ENCODE results near the gene CBFA2T3. TPM values are rescaled to one million over a fixed set of nuclear protein-coding genes. Genes with fewer than 3 reads are reported as not detected.
A peak's percentile ranks its signal among the peaks of the same experiment; 100 is the strongest.

Gene CBFA2T3
- total and polyA plus RNA-seq, 2 donors (not counting 1 experiment from before 2014, with no cell fraction given), result 40.8 to 58.3 TPM

DNA sequence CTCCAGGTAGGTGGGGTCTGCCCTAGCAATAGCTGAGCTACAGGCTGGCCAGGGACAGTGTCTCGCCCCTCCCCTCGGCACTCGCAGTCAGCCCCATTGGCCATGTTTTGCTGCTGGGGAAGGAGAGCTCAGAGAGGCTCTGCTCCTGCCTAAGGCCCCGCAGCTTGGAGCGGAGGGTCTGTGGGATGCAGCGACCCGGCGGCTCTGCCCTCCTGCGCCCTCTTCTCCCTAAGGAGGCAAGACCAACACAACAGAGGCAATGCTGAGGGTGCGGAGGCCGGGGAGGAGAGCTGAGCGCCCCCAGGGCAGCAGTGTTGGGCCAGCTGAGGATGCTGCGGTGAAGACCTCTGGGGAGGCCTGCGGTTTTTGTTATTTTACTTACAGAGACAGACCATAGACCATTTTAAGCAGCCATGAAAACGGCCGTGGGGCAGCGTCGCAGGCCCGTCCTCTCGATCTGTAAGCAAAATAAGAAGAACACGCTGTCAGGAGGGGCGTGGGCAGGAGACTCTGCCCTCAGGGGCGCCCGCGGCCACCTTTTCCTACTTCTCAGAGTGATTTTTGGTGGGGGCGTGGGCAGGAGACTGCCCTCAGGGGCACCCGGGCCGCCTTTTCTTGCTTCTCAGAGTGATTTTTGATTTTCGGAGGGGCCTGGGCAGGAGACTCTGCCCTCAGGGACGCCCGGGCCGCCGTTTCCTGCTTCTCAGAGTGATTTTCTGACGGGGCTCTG, 79.1 kb downstream of the CBFA2T3 start:
- Histone ChIP-seq H3K79me2 (ENCODE audit: control insufficient read depth, insufficient read depth, low read length) (peaks cover 68% of the 10 kb centered on the region), H3K27me3 (replicated peaks in 1 of 4; ENCODE audit: control extremely low read depth in 1 of 4, control insufficient read depth in 3 of 4, insufficient read depth in 4 of 4, low read length in 3 of 4) (no peaks in the 10 kb centered on the region), H3K4me1 (ENCODE audit: control insufficient read depth in 2 of 2, insufficient read depth in 2 of 2, low read length in 2 of 2) (peaks cover 15 to 17% of the 10 kb centered on the region in 2 donors), H3K9ac (ENCODE audit: low read length) (no peak overlapping the region), H3K4me2 (replicated peaks; ENCODE audit: low read depth, low read length, poor library complexity, severe bottlenecking) (no peak overlapping the region), H3K9me3 (ENCODE audit: control extremely low read depth in 1 of 3, control insufficient read depth in 2 of 3, insufficient read depth in 1 of 3, low read length in 2 of 3) (no peaks in the 10 kb centered on the region), H2AFZ (ENCODE audit: insufficient read depth, low read depth, low read length, poor library complexity, severe bottlenecking) (no peak overlapping the region), H3K4me3 (ENCODE audit: control extremely low read depth in 1 of 5, extremely low read depth in 1 of 5, insufficient read depth in 1 of 5, low read depth in 2 of 5, low read length in 4 of 5) (no peak overlapping the region), H3K36me3 (replicated peaks in 1 of 2; ENCODE audit: control extremely low read depth in 1 of 2, control insufficient read depth in 1 of 2, extremely low read depth in 1 of 2, insufficient read depth in 2 of 2, low read length in 1 of 2) (peaks cover 0 to 65% of the 10 kb centered on the region in 2 experiments), H4K20me1 (ENCODE audit: control insufficient read depth, insufficient read depth, low read length, poor library complexity, severe bottlenecking) (peaks cover 98% of the 10 kb centered on the region), H3K27ac (ENCODE audit: low read length in 2 of 2) (no peak overlapping the region)
- no peak overlapping the region for H3K27ac Mint-ChIP-seq
- intact Hi-C loops (cut with micrococcal nuclease), result no loop called here
- ChIA-PET POLR2A (no interaction called here), CTCF (no interaction called here)
- ATAC-seq (ENCODE audit: low read depth) (no peak), DNase-seq (no peak)
- no peaks in the 10 kb centered on the region for H3K27me3 Mint-ChIP-seq
- H3K9me3 Mint-ChIP-seq (ENCODE audit: insufficient read depth), result no peaks in the 10 kb centered on the region
- WGBS (ENCODE audit: insufficient coverage), result 90% methylated on average over 31 of the region's 34 CpGs
- TF ChIP-seq EZH2 (IDR thresholded peaks at IDR 0.05; ENCODE audit: borderline replicate concordance, insufficient read depth, low read depth, low read length, poor library complexity, severe bottlenecking), result no peak
- TF ChIP-seq, protein P1, sequence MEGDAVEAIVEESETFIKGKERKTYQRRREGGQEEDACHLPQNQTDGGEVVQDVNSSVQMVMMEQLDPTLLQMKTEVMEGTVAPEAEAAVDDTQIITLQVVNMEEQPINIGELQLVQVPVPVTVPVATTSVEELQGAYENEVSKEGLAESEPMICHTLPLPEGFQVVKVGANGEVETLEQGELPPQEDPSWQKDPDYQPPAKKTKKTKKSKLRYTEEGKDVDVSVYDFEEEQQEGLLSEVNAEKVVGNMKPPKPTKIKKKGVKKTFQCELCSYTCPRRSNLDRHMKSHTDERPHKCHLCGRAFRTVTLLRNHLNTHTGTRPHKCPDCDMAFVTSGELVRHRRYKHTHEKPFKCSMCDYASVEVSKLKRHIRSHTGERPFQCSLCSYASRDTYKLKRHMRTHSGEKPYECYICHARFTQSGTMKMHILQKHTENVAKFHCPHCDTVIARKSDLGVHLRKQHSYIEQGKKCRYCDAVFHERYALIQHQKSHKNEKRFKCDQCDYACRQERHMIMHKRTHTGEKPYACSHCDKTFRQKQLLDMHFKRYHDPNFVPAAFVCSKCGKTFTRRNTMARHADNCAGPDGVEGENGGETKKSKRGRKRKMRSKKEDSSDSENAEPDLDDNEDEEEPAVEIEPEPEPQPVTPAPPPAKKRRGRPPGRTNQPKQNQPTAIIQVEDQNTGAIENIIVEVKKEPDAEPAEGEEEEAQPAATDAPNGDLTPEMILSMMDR (IDR thresholded peaks at IDR 0.05), result no peak
- no peak overlapping the region for H3K4me3 Mint-ChIP-seq
- H3K4me1 Mint-ChIP-seq, result peaks cover 12% of the 10 kb centered on the region

GRCh38 chr16:88896238-88897070, 80.6 kb downstream of the CBFA2T3 start:
- H3K27me3 ChIP-seq (replicated peaks in 1 of 4; ENCODE audit: control extremely low read depth in 1 of 4, control insufficient read depth in 3 of 4, insufficient read depth in 4 of 4, low read length in 3 of 4), result no peaks in the 10 kb centered on the region
- H3K9me3 ChIP-seq (ENCODE audit: control extremely low read depth in 1 of 3, control insufficient read depth in 2 of 3, insufficient read depth in 1 of 3, low read length in 2 of 3), result no peaks in the 10 kb centered on the region
- H3K4me1 Mint-ChIP-seq, result peaks cover 12% of the 10 kb centered on the region
- H3K4me3 ChIP-seq (ENCODE audit: control extremely low read depth in 1 of 5, extremely low read depth in 1 of 5, insufficient read depth in 1 of 5, low read depth in 2 of 5, low read length in 4 of 5), result no peak overlapping the region
- H3K4me2 ChIP-seq (replicated peaks; ENCODE audit: low read depth, low read length, poor library complexity, severe bottlenecking), result no peak overlapping the region
- H3K4me1 ChIP-seq (ENCODE audit: control insufficient read depth in 2 of 2, insufficient read depth in 2 of 2, low read length in 2 of 2), result peaks cover 15 to 17% of the 10 kb centered on the region in 2 donors
- H3K9ac ChIP-seq (ENCODE audit: low read length), result no peak overlapping the region
- peaks cover 58% of the 10 kb centered on the region for H3K79me2 ChIP-seq (ENCODE audit: control insufficient read depth, insufficient read depth, low read length)
- ChIA-PET CTCF (no interaction called here), POLR2A (no interaction called here)
- DNase-seq (no peak), ATAC-seq (ENCODE audit: low read depth) (no peak)
- H3K27ac ChIP-seq (ENCODE audit: low read length in 2 of 2), result no peak overlapping the region
- H3K9me3 Mint-ChIP-seq (ENCODE audit: insufficient read depth), result no peaks in the 10 kb centered on the region
- no peak for TF ChIP-seq EZH2 (IDR thresholded peaks at IDR 0.05; ENCODE audit: borderline replicate concordance, insufficient read depth, low read depth, low read length, poor library complexity, severe bottlenecking)
- TF ChIP-seq, protein P1 (IDR thresholded peaks at IDR 0.05), result no peak
- peak overlapping the region; percentile 20 for H3K27ac Mint-ChIP-seq
- intact Hi-C loops (cut with micrococcal nuclease), result no loop called here
- no peak overlapping the region for H3K4me3 Mint-ChIP-seq
- H3K27me3 Mint-ChIP-seq, result no peaks in the 10 kb centered on the region
- H4K20me1 ChIP-seq (ENCODE audit: control insufficient read depth, insufficient read depth, low read length, poor library complexity, severe bottlenecking), result peaks cover 98% of the 10 kb centered on the region
- no peak overlapping the region for H2AFZ ChIP-seq (ENCODE audit: insufficient read depth, low read depth, low read length, poor library complexity, severe bottlenecking)
- 96% methylated on average over 57 of the region's 57 CpGs for WGBS (ENCODE audit: insufficient coverage)
- H3K36me3 ChIP-seq (replicated peaks in 1 of 2; ENCODE audit: control extremely low read depth in 1 of 2, control insufficient read depth in 1 of 2, extremely low read depth in 1 of 2, insufficient read depth in 2 of 2, low read length in 1 of 2), result peaks cover 0 to 73% of the 10 kb centered on the region in 2 experiments

All from B cell (primary cell).